ENCODE data around the gene ABLIM1. TPM values are rescaled to one million over a fixed set of nuclear protein-coding genes. Genes with fewer than 3 reads are reported as not detected.

The ABLIM1 gene
- total RNA-seq, 6 experiments from 2014 or later = 38.8 to 76.5 (median 50.6) TPM

GRCh38 chr10:114389426-114389825 is 268.6 kb downstream of the ABLIM1 start:
- H3K27ac ChIP-seq = no peak overlapping the region
- no peaks in the 10 kb centered on the region for H3K4me1 ChIP-seq

DNA sequence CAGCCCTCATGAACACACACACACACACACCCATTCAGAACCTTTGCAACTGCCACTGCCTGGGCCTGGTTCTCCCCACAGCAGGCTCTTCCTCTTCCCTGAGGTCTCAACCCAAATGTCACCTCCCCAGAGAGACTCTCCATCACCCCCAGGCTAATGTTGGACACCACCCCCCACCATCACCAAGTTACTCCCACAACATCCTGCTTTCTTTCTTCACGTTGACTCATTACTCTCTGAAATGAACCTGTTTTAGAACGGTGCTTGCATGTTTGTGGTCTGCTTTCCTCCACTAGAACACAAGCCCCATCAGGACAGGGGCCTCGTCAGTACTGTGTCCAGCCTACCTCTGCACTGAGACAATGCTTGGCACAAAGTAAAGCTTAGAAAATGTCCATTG is 269.8 kb downstream of the ABLIM1 start:
- WGBS (ENCODE audit: insufficient coverage, low coverage, low lambda C conversion rate, missing lambda C conversion rate) = 25% methylated on average over 3 of the region's 3 CpGs
- no peak for DNase-seq
- no peak overlapping the region for H3K27ac ChIP-seq
- no peak for TF ChIP-seq CTCF (IDR thresholded peaks at IDR 0.05)
- TF ChIP-seq POLR2A (IDR thresholded peaks at IDR 0.05) = no peak
- H3K36me3 ChIP-seq = no peaks in the 10 kb centered on the region
- no peak overlapping the region for H3K4me3 ChIP-seq
- ATAC-seq = no peak
- no peaks in the 10 kb centered on the region for H3K9me3 ChIP-seq
- no peaks in the 10 kb centered on the region for H3K27me3 ChIP-seq
- H3K4me1 ChIP-seq = no peaks in the 10 kb centered on the region
- intact Hi-C loops (cut with DNase I) = no loop called here

More at GRCh38 chr10:114389426-114389825, 268.6 kb downstream of the ABLIM1 start:
- 59% methylated on average over 5 of the region's 5 CpGs for WGBS (ENCODE audit: insufficient coverage, low coverage, low lambda C conversion rate, missing lambda C conversion rate)
- Histone ChIP-seq H3K4me3 (no peak overlapping the region), H3K36me3 (no peaks in the 10 kb centered on the region), H3K9me3 (no peaks in the 10 kb centered on the region), H3K27me3 (no peaks in the 10 kb centered on the region)
- peak; percentile 29 to 95 (median 44) for ATAC-seq
- no peak for TF ChIP-seq POLR2A (IDR thresholded peaks at IDR 0.05)
- no peak for TF ChIP-seq CTCF (IDR thresholded peaks at IDR 0.05)
- intact Hi-C loops (cut with DNase I) = no loop called here
- peak in 1 of 3 donors; percentile 48 for DNase-seq

DNA sequence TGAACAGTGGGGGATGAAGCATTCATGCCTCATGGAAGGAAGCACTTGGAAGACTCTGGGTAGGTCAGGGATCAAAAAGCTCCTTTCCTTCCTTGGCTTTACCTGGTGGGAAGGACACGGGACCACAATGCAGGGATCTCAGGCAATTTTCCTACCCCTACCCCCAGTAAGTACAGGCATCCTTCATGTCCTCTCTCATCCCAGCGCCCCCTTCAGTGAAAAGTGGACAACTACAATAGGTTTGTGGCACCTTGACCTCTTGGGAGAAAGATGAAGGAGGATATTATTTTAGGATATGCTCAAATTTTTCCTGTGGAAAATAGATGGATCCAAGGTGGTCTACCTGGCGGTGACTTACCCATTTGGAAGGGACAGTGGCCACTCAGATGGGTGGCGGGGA is 270.3 kb downstream of the ABLIM1 start:
- no peak overlapping the region for H3K27ac ChIP-seq
- no peak overlapping the region for H3K4me3 ChIP-seq
- DNase-seq = no peak
- no peak for ATAC-seq
- H3K36me3 ChIP-seq = no peaks in the 10 kb centered on the region
- no peaks in the 10 kb centered on the region for H3K9me3 ChIP-seq
- no peak for TF ChIP-seq CTCF (IDR thresholded peaks at IDR 0.05)
- TF ChIP-seq POLR2A (IDR thresholded peaks at IDR 0.05) = no peak
- WGBS (ENCODE audit: insufficient coverage, low coverage, low lambda C conversion rate, missing lambda C conversion rate) = 63% methylated on average over 3 of the region's 4 CpGs
- intact Hi-C loops (cut with DNase I) = no loop called here
- H3K4me1 ChIP-seq = no peaks in the 10 kb centered on the region
- no peaks in the 10 kb centered on the region for H3K27me3 ChIP-seq

DNA sequence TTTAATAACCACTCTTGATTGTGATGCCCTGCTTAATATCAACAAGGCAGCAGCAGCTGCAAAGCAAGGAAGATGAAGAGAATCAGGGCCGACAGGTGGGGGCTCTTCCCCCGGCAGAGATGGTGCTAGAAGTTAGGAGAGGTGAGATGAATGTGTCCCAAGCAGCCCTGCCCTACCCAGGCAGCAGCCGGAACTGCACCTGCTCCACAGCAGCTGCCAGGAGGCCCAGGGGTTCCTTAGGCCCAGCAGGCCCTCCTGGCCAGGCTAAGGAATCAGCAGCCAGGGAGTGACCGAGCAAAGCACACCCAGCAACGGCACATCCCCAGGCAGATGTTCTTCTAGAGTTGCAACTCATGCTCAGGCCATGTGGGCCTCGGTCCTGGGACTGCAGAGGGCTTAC is 271.6 kb downstream of the ABLIM1 start:
- no peak for ATAC-seq
- Histone ChIP-seq H3K4me3 (no peak overlapping the region), H3K27ac (no peak overlapping the region), H3K27me3 (no peaks in the 10 kb centered on the region), H3K9me3 (no peaks in the 10 kb centered on the region), H3K36me3 (no peaks in the 10 kb centered on the region), H3K4me1 (no peaks in the 10 kb centered on the region)
- no peak for TF ChIP-seq POLR2A (IDR thresholded peaks at IDR 0.05)
- TF ChIP-seq CTCF (IDR thresholded peaks at IDR 0.05) = no peak
- no peak for DNase-seq
- whole genome bisulfite sequencing (ENCODE audit: insufficient coverage, low coverage, low lambda C conversion rate, missing lambda C conversion rate) = 83% methylated on average over 2 of the region's 6 CpGs
- intact Hi-C loops (cut with DNase I) = no loop called here

DNA sequence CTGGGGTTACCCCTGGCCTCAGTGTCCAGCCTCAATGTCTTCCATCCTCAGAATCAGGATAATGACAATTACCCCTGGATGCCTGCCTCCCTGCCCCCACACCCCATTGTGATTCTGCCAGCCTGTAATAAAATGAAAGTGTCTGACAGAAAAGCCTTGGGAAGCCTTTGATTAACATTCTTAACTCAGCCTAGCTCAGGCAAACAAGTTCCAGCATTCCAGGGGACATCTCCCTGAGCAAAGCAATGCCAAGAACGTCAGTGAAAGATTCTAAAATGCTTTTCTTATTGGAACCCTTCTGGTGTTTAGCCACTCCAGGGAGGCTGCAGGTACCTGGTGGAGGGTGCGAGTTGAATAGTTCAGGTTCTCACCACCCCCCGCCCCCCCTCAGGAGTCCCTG is 272.5 kb downstream of the ABLIM1 start:
- 42% methylated on average over 3 of the region's 3 CpGs for WGBS (ENCODE audit: insufficient coverage, low coverage, low lambda C conversion rate, missing lambda C conversion rate)
- no peak for DNase-seq

More for the DNA sequence above, 272.5 kb downstream of the ABLIM1 start:
- H3K27ac ChIP-seq = no peak overlapping the region
- no peak for ATAC-seq
- no peaks in the 10 kb centered on the region for H3K4me1 ChIP-seq
- TF ChIP-seq CTCF (IDR thresholded peaks at IDR 0.05) (no peak), POLR2A (IDR thresholded peaks at IDR 0.05) (no peak)
- H3K4me3 ChIP-seq = no peak overlapping the region
- no peaks in the 10 kb centered on the region for H3K27me3 ChIP-seq
- no peaks in the 10 kb centered on the region for H3K9me3 ChIP-seq
- intact Hi-C loops (cut with DNase I) = no loop called here
- H3K36me3 ChIP-seq = no peaks in the 10 kb centered on the region
